Measurements from ENCODE around the gene CD200R1.

DNA sequence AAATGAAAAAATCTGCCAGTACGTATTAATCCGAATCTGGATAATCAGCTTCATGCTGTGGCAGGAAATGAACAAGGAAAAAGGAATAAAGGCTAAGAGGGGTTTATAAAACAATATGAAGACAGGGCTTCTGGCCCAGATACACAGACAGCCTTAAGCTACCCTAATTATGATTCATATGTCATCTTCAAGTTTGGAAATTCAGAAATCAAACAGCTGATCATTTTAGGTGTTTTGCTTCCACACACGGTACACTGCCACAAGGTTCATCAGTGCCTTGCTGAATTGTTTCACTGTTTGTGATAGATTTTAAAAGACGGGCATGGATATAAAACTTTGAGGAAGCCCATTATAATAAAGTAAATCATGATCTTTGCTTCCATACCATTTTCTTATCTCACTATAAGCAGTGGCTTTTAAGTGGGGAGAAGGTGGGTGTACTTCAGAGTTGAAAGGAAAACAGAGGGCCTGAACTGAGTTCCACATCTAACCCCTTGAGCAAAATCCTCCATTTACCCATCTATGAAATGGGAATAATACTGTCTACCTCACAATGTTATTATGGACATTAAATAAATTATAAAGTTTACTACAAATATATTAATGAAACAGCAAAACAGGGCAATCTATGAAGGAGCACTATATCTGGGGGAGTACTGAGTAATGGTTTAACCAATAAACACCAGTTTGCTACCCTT, 31.6 kb upstream of the CD200R1 start:
- TF ChIP-seq, protein P1, sequence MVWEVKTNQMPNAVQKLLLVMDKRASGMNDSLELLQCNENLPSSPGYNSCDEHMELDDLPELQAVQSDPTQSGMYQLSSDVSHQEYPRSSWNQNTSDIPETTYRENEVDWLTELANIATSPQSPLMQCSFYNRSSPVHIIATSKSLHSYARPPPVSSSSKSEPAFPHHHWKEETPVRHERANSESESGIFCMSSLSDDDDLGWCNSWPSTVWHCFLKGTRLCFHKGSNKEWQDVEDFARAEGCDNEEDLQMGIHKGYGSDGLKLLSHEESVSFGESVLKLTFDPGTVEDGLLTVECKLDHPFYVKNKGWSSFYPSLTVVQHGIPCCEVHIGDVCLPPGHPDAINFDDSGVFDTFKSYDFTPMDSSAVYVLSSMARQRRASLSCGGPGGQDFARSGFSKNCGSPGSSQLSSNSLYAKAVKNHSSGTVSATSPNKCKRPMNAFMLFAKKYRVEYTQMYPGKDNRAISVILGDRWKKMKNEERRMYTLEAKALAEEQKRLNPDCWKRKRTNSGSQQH (CRISPR knock-in tag; IDR thresholded peaks at IDR 0.05), result no peak
- TF ChIP-seq, protein P2, sequence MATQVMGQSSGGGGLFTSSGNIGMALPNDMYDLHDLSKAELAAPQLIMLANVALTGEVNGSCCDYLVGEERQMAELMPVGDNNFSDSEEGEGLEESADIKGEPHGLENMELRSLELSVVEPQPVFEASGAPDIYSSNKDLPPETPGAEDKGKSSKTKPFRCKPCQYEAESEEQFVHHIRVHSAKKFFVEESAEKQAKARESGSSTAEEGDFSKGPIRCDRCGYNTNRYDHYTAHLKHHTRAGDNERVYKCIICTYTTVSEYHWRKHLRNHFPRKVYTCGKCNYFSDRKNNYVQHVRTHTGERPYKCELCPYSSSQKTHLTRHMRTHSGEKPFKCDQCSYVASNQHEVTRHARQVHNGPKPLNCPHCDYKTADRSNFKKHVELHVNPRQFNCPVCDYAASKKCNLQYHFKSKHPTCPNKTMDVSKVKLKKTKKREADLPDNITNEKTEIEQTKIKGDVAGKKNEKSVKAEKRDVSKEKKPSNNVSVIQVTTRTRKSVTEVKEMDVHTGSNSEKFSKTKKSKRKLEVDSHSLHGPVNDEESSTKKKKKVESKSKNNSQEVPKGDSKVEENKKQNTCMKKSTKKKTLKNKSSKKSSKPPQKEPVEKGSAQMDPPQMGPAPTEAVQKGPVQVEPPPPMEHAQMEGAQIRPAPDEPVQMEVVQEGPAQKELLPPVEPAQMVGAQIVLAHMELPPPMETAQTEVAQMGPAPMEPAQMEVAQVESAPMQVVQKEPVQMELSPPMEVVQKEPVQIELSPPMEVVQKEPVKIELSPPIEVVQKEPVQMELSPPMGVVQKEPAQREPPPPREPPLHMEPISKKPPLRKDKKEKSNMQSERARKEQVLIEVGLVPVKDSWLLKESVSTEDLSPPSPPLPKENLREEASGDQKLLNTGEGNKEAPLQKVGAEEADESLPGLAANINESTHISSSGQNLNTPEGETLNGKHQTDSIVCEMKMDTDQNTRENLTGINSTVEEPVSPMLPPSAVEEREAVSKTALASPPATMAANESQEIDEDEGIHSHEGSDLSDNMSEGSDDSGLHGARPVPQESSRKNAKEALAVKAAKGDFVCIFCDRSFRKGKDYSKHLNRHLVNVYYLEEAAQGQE (IDR thresholded peaks at IDR 0.05; ENCODE audit: borderline replicate concordance), result no peak
- TF ChIP-seq, protein P2 (CRISPR knock-in tag; IDR thresholded peaks at IDR 0.05; ENCODE audit: low read depth), result no peak
- TF ChIP-seq, protein P3, sequence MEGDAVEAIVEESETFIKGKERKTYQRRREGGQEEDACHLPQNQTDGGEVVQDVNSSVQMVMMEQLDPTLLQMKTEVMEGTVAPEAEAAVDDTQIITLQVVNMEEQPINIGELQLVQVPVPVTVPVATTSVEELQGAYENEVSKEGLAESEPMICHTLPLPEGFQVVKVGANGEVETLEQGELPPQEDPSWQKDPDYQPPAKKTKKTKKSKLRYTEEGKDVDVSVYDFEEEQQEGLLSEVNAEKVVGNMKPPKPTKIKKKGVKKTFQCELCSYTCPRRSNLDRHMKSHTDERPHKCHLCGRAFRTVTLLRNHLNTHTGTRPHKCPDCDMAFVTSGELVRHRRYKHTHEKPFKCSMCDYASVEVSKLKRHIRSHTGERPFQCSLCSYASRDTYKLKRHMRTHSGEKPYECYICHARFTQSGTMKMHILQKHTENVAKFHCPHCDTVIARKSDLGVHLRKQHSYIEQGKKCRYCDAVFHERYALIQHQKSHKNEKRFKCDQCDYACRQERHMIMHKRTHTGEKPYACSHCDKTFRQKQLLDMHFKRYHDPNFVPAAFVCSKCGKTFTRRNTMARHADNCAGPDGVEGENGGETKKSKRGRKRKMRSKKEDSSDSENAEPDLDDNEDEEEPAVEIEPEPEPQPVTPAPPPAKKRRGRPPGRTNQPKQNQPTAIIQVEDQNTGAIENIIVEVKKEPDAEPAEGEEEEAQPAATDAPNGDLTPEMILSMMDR (IDR thresholded peaks at IDR 0.05 in 2 of 3, conservative IDR thresholded peaks at IDR 0.05 in 1 of 3; ENCODE audit: insufficient read depth in 2 of 3, low read depth in 1 of 3, low read length in 3 of 3), result no peak
- no peak for TF ChIP-seq RFX5 (IDR thresholded peaks at IDR 0.05; ENCODE audit: low read depth, low read length)
- TF ChIP-seq, protein P4, sequence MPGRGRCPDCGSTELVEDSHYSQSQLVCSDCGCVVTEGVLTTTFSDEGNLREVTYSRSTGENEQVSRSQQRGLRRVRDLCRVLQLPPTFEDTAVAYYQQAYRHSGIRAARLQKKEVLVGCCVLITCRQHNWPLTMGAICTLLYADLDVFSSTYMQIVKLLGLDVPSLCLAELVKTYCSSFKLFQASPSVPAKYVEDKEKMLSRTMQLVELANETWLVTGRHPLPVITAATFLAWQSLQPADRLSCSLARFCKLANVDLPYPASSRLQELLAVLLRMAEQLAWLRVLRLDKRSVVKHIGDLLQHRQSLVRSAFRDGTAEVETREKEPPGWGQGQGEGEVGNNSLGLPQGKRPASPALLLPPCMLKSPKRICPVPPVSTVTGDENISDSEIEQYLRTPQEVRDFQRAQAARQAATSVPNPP (IDR thresholded peaks at IDR 0.05; ENCODE audit: borderline replicate concordance, insufficient read depth, insufficient read length), result no peak
- TF ChIP-seq NFATC3 (IDR thresholded peaks at IDR 0.05), result no peak
- TF ChIP-seq, protein P5, sequence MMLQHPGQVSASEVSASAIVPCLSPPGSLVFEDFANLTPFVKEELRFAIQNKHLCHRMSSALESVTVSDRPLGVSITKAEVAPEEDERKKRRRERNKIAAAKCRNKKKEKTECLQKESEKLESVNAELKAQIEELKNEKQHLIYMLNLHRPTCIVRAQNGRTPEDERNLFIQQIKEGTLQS (IDR thresholded peaks at IDR 0.05), result no peak
- TF ChIP-seq, protein P5 (CRISPR knock-in tag; conservative IDR thresholded peaks at IDR 0.05), result no peak

Measured in K562 (cell line).